ENCODE results near the gene NMNAT2. TPM values are rescaled to one million over a fixed set of nuclear protein-coding genes. Genes with fewer than 3 reads are reported as not detected.
"Not testable (repeated sequence)": the region's sequence is repeated elsewhere in the genome, so short reads cannot be mapped to it uniquely, and the experiment has no call there.

NMNAT2 gene
- polyA plus RNA-seq, 1 experiment, result 0.19 TPM

- ChIA-PET POLR2A (no interaction called here), CTCF (interaction anchor here (0.6 to 3.5 kb wide), 6 partner anchors 12 to 315 kb away, joined by 3 to 16 read pairs (median 7); no protein-coding TSS in a partner anchor)
- no peaks in the 10 kb centered on the region for H3K9me3 ChIP-seq (ENCODE audit: control insufficient read depth, insufficient read depth, low read length)
- no peak overlapping the region for H3K4me3 ChIP-seq (ENCODE audit: low read depth, low read length)
- DNase-seq (ENCODE audit: low read depth, low spot score), result no peak
- no peaks in the 10 kb centered on the region for H3K27me3 ChIP-seq (ENCODE audit: control insufficient read depth, insufficient read depth, low read length)
- no peak for TF ChIP-seq CTCF (IDR thresholded peaks at IDR 0.05; ENCODE audit: low read depth, low read length)
- H3K27ac ChIP-seq (ENCODE audit: low read depth, low read length), result peak overlapping the region; percentile 88
Measured at GRCh38 chr1:183277821-183278738, 140.1 kb downstream of the NMNAT2 start.

- no peak overlapping the region for H3K4me3 ChIP-seq (ENCODE audit: low read depth, low read length)
- POLR2A ChIA-PET, result no interaction called here
- no peaks in the 10 kb centered on the region for H3K27me3 ChIP-seq (ENCODE audit: control insufficient read depth, insufficient read depth, low read length)
- H3K27ac ChIP-seq (ENCODE audit: low read depth, low read length), result no peak overlapping the region
- CTCF ChIA-PET, result interaction anchor here (1.6 to 3.5 kb wide), 2 partner anchors 42 kb away, joined by 7 to 16 read pairs; no protein-coding TSS in a partner anchor
- DNase-seq (ENCODE audit: low read depth, low spot score), result no peak
- no peak for TF ChIP-seq CTCF (IDR thresholded peaks at IDR 0.05; ENCODE audit: low read depth, low read length)
- no peaks in the 10 kb centered on the region for H3K9me3 ChIP-seq (ENCODE audit: control insufficient read depth, insufficient read depth, low read length)
Measured at GRCh38 chr1:183276386-183277080, 141.6 kb downstream of the NMNAT2 start.

- CTCF ChIA-PET, result interaction anchor here (0.7 kb wide), 1 partner anchor 40 kb away, joined by 4 read pairs; no protein-coding TSS in a partner anchor
- no peaks in the 10 kb centered on the region for H3K27me3 ChIP-seq (ENCODE audit: control insufficient read depth, insufficient read depth, low read length)
- no peaks in the 10 kb centered on the region for H3K9me3 ChIP-seq (ENCODE audit: control insufficient read depth, insufficient read depth, low read length)
- no peak overlapping the region for H3K4me3 ChIP-seq (ENCODE audit: low read depth, low read length)
- no peak for TF ChIP-seq CTCF (IDR thresholded peaks at IDR 0.05; ENCODE audit: low read depth, low read length)
- no peak for DNase-seq (ENCODE audit: low read depth, low spot score)
- POLR2A ChIA-PET, result no interaction called here
- no peak overlapping the region for H3K27ac ChIP-seq (ENCODE audit: low read depth, low read length)
Measured at GRCh38 chr1:183275322-183275721, 142.9 kb downstream of the NMNAT2 start.

- CTCF ChIA-PET, result no interaction called here
- no peak overlapping the region for H3K27ac ChIP-seq (ENCODE audit: low read depth, low read length)
- H3K4me3 ChIP-seq (ENCODE audit: low read depth, low read length), result no peak overlapping the region
Measured at GRCh38 chr1:183274836-183275235, 143.3 kb downstream of the NMNAT2 start.

GRCh38 chr1:183273984-183274383, 144.2 kb downstream of the NMNAT2 start:
- CTCF ChIA-PET, result interaction anchor here (2.5 to 2.9 kb wide), 2 partner anchors 8 to 39 kb away, joined by 13 to 14 read pairs; no protein-coding TSS in a partner anchor
- POLR2A ChIA-PET; H3K27me3 ChIP-seq (ENCODE audit: control insufficient read depth, insufficient read depth, low read length); H3K4me3 ChIP-seq (ENCODE audit: low read depth, low read length); DNase-seq (ENCODE audit: low read depth, low spot score); H3K27ac ChIP-seq (ENCODE audit: low read depth, low read length); H3K9me3 ChIP-seq (ENCODE audit: control insufficient read depth, insufficient read depth, low read length): not testable (repeated sequence)

More at GRCh38 chr1:183274836-183275235, 143.3 kb downstream of the NMNAT2 start:
- POLR2A ChIA-PET, result no interaction called here
- TF ChIP-seq CTCF (IDR thresholded peaks at IDR 0.05; ENCODE audit: low read depth, low read length), result no peak
- Histone ChIP-seq H3K27me3 (ENCODE audit: control insufficient read depth, insufficient read depth, low read length) (no peaks in the 10 kb centered on the region), H3K9me3 (ENCODE audit: control insufficient read depth, insufficient read depth, low read length) (no peaks in the 10 kb centered on the region)
- no peak for DNase-seq (ENCODE audit: low read depth, low spot score)

Measured in AG04450 (cell line).